Bone marrow (tissue), 2 donors: ENCODE measurements around the gene BICD2.

Experiments used
- DNase-seq, 2 donors: peaks; one replicate each; lab custom pipeline; 2025; lab: John Stamatoyannopoulos, UW

The BICD2 gene

GRCh38 chr9:92668746-92669526 is 95.7 kb downstream of the BICD2 start:
- no peak for DNase-seq

GRCh38 chr9:92666912-92667532 is 97.6 kb downstream of the BICD2 start:
- no peak for DNase-seq

- DNase-seq, result no peak
These were observed 98.4 kb downstream of the BICD2 start for GRCh38 chr9:92666236-92666635.

- DNase-seq, result no peak
These were observed 98.8 kb downstream of the BICD2 start for GRCh38 chr9:92665836-92666235.

- no peak for DNase-seq
These were observed 100.1 kb downstream of the BICD2 start for GRCh38 chr9:92664394-92665152.

GRCh38 chr9:92663951-92664350 is 100.7 kb downstream of the BICD2 start:
- DNase-seq, result no peak

- no peak for DNase-seq
These were observed 101.5 kb downstream of the BICD2 start for GRCh38 chr9:92663126-92663525.

GRCh38 chr9:92661743-92662142 is 102.9 kb downstream of the BICD2 start:
- DNase-seq, result no peak
